ENCODE results near the gene SLC49A3.

Gene SLC49A3

GRCh38 chr4:683247-683897, 5.6 kb downstream of the SLC49A3 start:
- DNase-seq, result no peak
- Mint-ChIP-seq H3K9me3 (no peaks in the 10 kb centered on the region), H3K36me3 (ENCODE audit: low read depth) (no peaks in the 10 kb centered on the region), H3K27ac (no peak overlapping the region), H3K4me3 (no peak overlapping the region), H3K27me3 (peaks cover 15% of the 10 kb centered on the region), H3K4me1 (ENCODE audit: low read depth) (peaks cover 10% of the 10 kb centered on the region)

DNA sequence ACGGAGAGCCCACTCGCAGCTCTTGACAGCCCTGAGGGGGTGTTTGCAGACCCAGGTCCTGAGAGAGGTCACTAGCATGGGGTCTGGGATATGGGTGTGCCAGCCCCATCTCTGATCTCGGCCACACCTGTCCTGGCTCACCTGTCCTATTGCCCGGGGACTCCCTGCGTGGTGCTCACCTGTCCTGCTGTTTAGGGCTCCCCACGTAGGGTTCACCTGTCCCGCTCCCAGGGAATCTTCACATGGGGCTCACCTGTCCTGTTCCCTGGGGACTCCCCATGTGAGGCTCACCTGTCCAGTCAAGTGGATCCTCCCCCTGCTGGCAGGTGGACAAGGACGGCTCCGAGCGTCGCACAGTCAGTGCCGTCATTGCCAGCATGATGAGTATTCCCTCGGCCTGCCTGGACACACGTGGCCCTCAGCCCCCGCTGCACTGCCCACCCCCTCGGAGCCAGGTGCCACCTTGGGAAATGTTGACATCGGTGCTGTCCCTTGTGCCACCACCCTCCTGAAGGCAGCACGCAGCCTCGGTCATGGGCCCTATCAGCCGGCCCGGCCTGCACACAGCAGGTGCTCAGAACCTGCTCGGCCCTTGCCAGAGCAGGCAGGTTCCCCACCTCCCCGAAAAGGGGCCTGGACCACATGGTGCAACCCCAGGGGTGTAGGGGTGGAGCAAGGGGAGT, 6.3 kb downstream of the SLC49A3 start:
- Mint-ChIP-seq H3K27ac (no peak overlapping the region), H3K27me3 (peaks cover 8% of the 10 kb centered on the region), H3K4me3 (no peak overlapping the region), H3K4me1 (ENCODE audit: low read depth) (peaks cover 13% of the 10 kb centered on the region), H3K9me3 (no peaks in the 10 kb centered on the region), H3K36me3 (ENCODE audit: low read depth) (no peaks in the 10 kb centered on the region)
- no peak for DNase-seq

- H3K4me3 Mint-ChIP-seq, result no peak overlapping the region
- peaks cover 4% of the 10 kb centered on the region for H3K27me3 Mint-ChIP-seq
- no peaks in the 10 kb centered on the region for H3K9me3 Mint-ChIP-seq
- H3K36me3 Mint-ChIP-seq (ENCODE audit: low read depth), result no peaks in the 10 kb centered on the region
- DNase-seq, result peak; percentile 62
- H3K27ac Mint-ChIP-seq, result no peak overlapping the region
- H3K4me1 Mint-ChIP-seq (ENCODE audit: low read depth), result peaks cover 12% of the 10 kb centered on the region
Measured at GRCh38 chr4:681736-682451, 7.1 kb downstream of the SLC49A3 start.

DNA sequence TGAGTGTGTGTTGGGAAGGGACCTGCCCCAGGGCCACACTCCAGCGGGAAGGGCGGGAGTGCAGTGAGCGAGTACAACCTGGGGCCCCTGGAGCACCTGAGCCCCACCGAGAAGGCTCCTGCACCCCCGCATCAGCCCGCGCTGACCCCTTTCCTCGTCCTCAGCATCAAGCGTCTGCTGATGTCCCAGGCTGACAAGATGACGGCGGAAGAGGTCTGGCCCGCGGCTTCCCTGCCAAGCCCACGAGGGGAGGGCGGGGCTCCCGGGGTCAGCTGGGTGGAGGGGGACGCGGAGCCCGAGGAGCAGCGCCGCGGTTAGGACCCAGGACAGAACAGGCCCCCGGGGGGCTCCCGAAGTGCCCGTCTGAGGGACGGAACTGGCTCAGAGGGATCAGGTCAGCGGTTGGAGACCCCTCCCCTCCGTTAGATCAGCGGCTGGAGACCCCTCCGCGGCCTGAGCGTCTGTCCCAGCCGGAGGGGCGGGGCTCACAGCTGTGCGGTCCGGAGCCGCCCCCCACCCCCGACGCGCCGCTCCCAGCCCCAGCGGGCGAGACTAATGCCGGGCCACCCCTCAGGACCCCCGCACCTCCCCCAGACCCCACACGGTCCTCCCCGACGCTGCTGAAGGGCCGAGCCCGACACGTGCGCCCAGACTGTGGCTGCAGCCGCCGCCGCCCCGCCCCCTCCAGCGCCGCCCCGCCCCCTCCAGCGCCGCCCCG, 7.9 kb downstream of the SLC49A3 start:
- peak overlapping the region; percentile 61 for H3K27ac Mint-ChIP-seq
- H3K4me3 Mint-ChIP-seq, result peak overlapping the region; percentile 67
- no peaks in the 10 kb centered on the region for H3K9me3 Mint-ChIP-seq
- H3K27me3 Mint-ChIP-seq, result peaks cover 4% of the 10 kb centered on the region
- H3K4me1 Mint-ChIP-seq (ENCODE audit: low read depth), result peaks cover 14% of the 10 kb centered on the region
- DNase-seq, result peak; percentile 76
- H3K36me3 Mint-ChIP-seq (ENCODE audit: low read depth), result no peaks in the 10 kb centered on the region

GRCh38 chr4:680551-680927, 8.4 kb downstream of the SLC49A3 start:
- H3K4me3 Mint-ChIP-seq, result peak overlapping the region; percentile 67
- peaks cover 4% of the 10 kb centered on the region for H3K27me3 Mint-ChIP-seq
- H3K27ac Mint-ChIP-seq, result peak overlapping the region; percentile 61
- H3K4me1 Mint-ChIP-seq (ENCODE audit: low read depth), result peaks cover 18% of the 10 kb centered on the region
- DNase-seq, result no peak
- H3K36me3 Mint-ChIP-seq (ENCODE audit: low read depth), result no peaks in the 10 kb centered on the region
- H3K9me3 Mint-ChIP-seq, result no peaks in the 10 kb centered on the region

DNA sequence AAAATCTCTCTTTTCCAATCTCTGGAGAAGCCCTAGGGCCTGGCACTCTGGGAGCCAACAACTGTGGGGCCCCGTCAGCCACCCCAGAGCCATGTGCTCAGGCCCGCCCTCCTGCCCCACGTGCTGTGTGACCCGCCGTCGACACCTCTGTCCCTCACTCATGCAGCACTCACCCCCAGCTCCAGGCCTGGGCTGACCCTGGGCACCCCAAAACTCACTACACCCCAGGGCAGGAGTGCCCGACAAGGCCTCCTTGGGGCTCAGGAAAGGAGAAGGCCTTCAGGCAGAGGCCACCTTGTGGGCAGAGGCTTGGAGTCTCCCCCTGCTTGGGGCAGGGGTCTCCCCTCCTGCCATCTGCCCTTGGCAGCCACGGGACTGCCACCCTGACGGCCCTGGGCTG, 8.9 kb downstream of the SLC49A3 start:
- H3K27me3 Mint-ChIP-seq, result peaks cover 2% of the 10 kb centered on the region
- peak overlapping the region; percentile 67 for H3K4me3 Mint-ChIP-seq

GRCh38 chr4:679629-680028, 9.3 kb downstream of the SLC49A3 start:
- H3K9me3 Mint-ChIP-seq, result no peaks in the 10 kb centered on the region
- peaks cover 20% of the 10 kb centered on the region for H3K4me1 Mint-ChIP-seq (ENCODE audit: low read depth)
- H3K4me3 Mint-ChIP-seq, result no peak overlapping the region
- DNase-seq, result no peak
- no peaks in the 10 kb centered on the region for H3K27me3 Mint-ChIP-seq
- no peak overlapping the region for H3K27ac Mint-ChIP-seq
- H3K36me3 Mint-ChIP-seq (ENCODE audit: low read depth), result no peaks in the 10 kb centered on the region

More for the DNA sequence above, 8.9 kb downstream of the SLC49A3 start:
- H3K9me3 Mint-ChIP-seq, result no peaks in the 10 kb centered on the region
- H3K27ac Mint-ChIP-seq, result peak overlapping the region; percentile 61
- DNase-seq, result no peak
- H3K36me3 Mint-ChIP-seq (ENCODE audit: low read depth), result no peaks in the 10 kb centered on the region
- peaks cover 20% of the 10 kb centered on the region for H3K4me1 Mint-ChIP-seq (ENCODE audit: low read depth)

- H3K27me3 Mint-ChIP-seq, result no peaks in the 10 kb centered on the region
- no peak for DNase-seq
- H3K27ac Mint-ChIP-seq, result no peak overlapping the region
- peaks cover 2% of the 10 kb centered on the region for H3K36me3 Mint-ChIP-seq (ENCODE audit: low read depth)
- H3K9me3 Mint-ChIP-seq, result no peaks in the 10 kb centered on the region
- H3K4me1 Mint-ChIP-seq (ENCODE audit: low read depth), result peaks cover 20% of the 10 kb centered on the region
- H3K4me3 Mint-ChIP-seq, result no peak overlapping the region
Measured at GRCh38 chr4:679104-679481, 9.9 kb downstream of the SLC49A3 start.

- Mint-ChIP-seq H3K4me1 (ENCODE audit: low read depth) (peaks cover 20% of the 10 kb centered on the region), H3K27ac (no peak overlapping the region), H3K4me3 (no peak overlapping the region), H3K9me3 (no peaks in the 10 kb centered on the region), H3K27me3 (no peaks in the 10 kb centered on the region), H3K36me3 (ENCODE audit: low read depth) (peaks cover 6% of the 10 kb centered on the region)
- DNase-seq, result no peak
Measured at GRCh38 chr4:678331-679103, 10.4 kb downstream of the SLC49A3 start.

DNA sequence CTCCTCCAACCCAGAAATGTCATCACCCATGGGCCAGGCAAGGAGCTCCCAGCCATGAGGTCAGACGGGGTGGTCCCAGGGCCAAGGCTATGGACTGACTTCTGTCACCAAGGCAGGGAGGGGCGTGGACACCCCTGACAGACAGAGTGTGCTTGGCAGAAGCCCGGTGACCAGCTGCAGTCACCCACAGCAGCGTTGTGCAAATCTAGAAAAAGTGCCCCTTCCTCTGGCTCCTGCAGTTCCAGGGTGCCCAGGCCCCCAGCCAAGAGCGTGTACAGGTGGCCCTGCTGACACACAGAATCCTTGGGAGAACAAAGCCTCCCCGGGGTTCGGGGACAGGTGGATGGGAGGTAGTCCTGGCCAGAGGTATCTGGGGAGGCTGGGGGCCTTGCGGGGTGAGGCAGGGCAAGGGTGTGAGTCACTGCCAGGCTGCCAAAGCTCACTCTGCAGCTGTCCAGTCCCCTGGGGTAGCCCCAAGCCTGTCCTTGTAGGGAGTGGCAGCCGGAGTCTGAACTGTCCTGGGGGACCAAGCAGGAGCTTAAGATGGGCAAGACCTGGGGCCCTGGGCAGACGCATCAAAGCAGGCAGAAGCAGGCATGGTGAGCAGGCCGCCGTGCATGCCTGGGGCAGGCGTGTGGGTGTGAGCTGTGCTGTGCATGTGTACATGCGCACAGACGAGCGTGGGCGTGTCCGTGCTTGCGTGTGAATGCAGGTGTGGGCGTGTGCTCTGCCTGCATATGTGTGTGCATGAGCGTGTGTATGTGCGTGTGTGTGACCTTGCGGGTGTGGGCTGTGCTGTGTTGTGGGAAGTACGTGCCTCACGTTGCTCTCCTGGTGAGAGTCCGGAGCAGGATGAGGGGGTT, 11.3 kb downstream of the SLC49A3 start:
- H3K27me3 Mint-ChIP-seq, result no peaks in the 10 kb centered on the region
- DNase-seq, result no peak
- no peak overlapping the region for H3K4me3 Mint-ChIP-seq
- H3K36me3 Mint-ChIP-seq (ENCODE audit: low read depth), result peaks cover 14% of the 10 kb centered on the region
- H3K27ac Mint-ChIP-seq, result no peak overlapping the region
- peaks cover 25% of the 10 kb centered on the region for H3K4me1 Mint-ChIP-seq (ENCODE audit: low read depth)
- no peaks in the 10 kb centered on the region for H3K9me3 Mint-ChIP-seq

DNA sequence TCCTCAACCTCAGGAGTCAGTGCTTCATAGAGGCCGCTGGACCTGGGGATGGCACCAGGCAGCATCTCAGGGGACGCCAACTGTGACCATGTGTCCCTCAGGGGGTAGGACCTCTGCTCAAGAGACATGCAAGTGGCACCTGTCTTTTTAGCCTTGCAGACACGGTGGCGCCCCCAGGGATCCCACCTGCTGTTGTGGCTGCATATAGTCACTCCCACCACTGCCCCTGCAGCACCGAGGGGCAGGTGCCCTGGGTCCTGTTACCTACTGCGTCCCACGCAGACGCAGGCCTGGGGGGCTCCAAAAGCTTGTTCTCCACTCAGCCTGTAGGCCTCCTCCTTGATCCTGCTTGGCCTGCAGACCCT, 12.1 kb downstream of the SLC49A3 start:
- H3K9me3 Mint-ChIP-seq, result no peaks in the 10 kb centered on the region
- no peak for DNase-seq
- H3K4me1 Mint-ChIP-seq (ENCODE audit: low read depth), result peaks cover 28% of the 10 kb centered on the region
- H3K27me3 Mint-ChIP-seq, result no peaks in the 10 kb centered on the region
- H3K36me3 Mint-ChIP-seq (ENCODE audit: low read depth), result peaks cover 22% of the 10 kb centered on the region
- H3K4me3 Mint-ChIP-seq, result no peak overlapping the region
- no peak overlapping the region for H3K27ac Mint-ChIP-seq

DNA sequence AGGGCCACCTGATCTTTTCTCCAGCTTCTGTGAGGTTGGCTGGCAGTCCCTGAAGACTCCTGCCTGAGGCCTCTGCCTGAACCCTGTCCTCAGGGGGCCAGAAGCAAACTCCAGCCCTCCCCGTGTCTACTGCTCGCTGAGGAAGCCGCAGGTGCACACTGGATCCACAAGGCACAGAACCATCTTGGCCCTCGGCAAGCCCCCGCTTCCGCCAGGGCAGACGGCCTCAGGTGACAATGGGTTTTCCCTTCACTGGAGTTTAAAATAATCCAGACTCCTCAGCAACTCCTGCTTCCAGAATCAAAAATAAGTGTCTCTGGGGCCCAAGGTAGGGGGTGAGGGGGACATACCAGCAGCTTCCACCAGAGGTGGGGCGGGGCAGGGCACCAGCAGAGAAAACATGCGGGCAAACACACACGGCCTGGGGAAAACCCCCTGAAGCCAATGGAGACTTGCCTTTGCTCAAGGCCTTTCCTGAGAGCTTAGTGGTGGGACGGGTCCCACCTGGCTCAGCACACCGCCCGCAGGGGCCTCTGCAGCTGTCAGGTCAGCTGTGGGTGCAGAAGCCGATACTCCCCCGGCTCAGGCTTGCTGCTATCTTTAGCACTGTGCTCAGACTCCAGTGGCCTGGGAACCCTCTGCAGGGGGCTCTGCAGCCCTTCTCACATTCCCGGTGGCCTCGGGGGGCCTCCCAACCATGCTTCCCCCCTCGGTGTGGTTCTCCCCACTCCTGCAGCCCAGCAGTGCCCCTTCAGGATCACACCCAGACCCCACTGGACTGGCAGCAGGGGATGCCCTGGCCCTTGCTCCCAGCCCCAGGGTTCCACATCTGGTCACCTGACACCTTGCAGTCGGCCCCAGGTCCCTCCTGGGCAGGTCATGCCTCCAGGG, 12.7 kb downstream of the SLC49A3 start:
- no peak for DNase-seq
- H3K4me1 Mint-ChIP-seq (ENCODE audit: low read depth), result peaks cover 28% of the 10 kb centered on the region
- peak overlapping the region; percentile 92 for H3K4me3 Mint-ChIP-seq
- H3K36me3 Mint-ChIP-seq (ENCODE audit: low read depth), result peaks cover 29% of the 10 kb centered on the region
- peak overlapping the region; percentile 93 for H3K27ac Mint-ChIP-seq
- no peaks in the 10 kb centered on the region for H3K9me3 Mint-ChIP-seq
- H3K27me3 Mint-ChIP-seq, result no peaks in the 10 kb centered on the region

Measured in activated T-cell treated with anti-CD3 and anti-CD28 coated beads, Interleukin-2, amount 50 U/mL, for 24 hours (primary cell).